Left forelimb (tissue), 1 donor: ENCODE results near the gene TIMM21.

Source experiments
- DNase-seq: peaks from one replicate; pipeline ENCODE4 v3.0.0-alpha.2; 2018; ENCODE audit warnings: low spot score

TIMM21 gene

GRCh38 chr18:74147779-74148542, at the start of gene TIMM21, which contains the start of gene FBXO15:
Gene TIMM21, plus strand, starts transcription at chr18:74148523. Its CDS starts 286 bp downstream, at chr18:74148809.
Gene FBXO15, minus strand, starts transcription at chr18:74147834. Its CDS starts 49 bp downstream, at chr18:74147785.
- DNase-seq = peak; percentile 97

GRCh38 chr18:74108460-74108859, 39.9 kb upstream of the TIMM21 start:
- no peak for DNase-seq

- no peak for DNase-seq
Observed at GRCh38 chr18:74110149-74110548, 38.2 kb upstream of the TIMM21 start.

- no peak for DNase-seq
Observed at GRCh38 chr18:74110976-74111375, 37.3 kb upstream of the TIMM21 start.

- no peak for DNase-seq
Observed at GRCh38 chr18:74113711-74114110, 34.6 kb upstream of the TIMM21 start.

GRCh38 chr18:74114116-74114515, 34.2 kb upstream of the TIMM21 start:
- DNase-seq = no peak

GRCh38 chr18:74115046-74115445, 33.3 kb upstream of the TIMM21 start:
- no peak for DNase-seq

GRCh38 chr18:74116633-74117554, 31.4 kb upstream of the TIMM21 start:
- DNase-seq = no peak

- no peak for DNase-seq
Observed at GRCh38 chr18:74123200-74123599, 25.1 kb upstream of the TIMM21 start.

GRCh38 chr18:74124642-74125041, 23.7 kb upstream of the TIMM21 start:
- DNase-seq = no peak

GRCh38 chr18:74126684-74127655, 21.4 kb upstream of the TIMM21 start:
- no peak for DNase-seq

GRCh38 chr18:74128159-74128558, 20.2 kb upstream of the TIMM21 start:
- no peak for DNase-seq

GRCh38 chr18:74131124-74131523, 17.2 kb upstream of the TIMM21 start:
- no peak for DNase-seq

- DNase-seq = no peak
Observed at GRCh38 chr18:74132201-74132600, 16.1 kb upstream of the TIMM21 start.

- DNase-seq = no peak
Observed at GRCh38 chr18:74137920-74138538, 10.3 kb upstream of the TIMM21 start.

GRCh38 chr18:74139411-74139810, 8.9 kb upstream of the TIMM21 start:
- DNase-seq = no peak

- no peak for DNase-seq
Observed at GRCh38 chr18:74139888-74140287, 8.4 kb upstream of the TIMM21 start.

GRCh38 chr18:74140582-74140981, 7.7 kb upstream of the TIMM21 start:
- no peak for DNase-seq

GRCh38 chr18:74141667-74142066, 6.7 kb upstream of the TIMM21 start:
- no peak for DNase-seq

GRCh38 chr18:74142252-74142651, 6.1 kb upstream of the TIMM21 start:
- no peak for DNase-seq

GRCh38 chr18:74146756-74147155, 1.6 kb upstream of the TIMM21 start:
- DNase-seq = no peak

- DNase-seq = no peak
Observed at GRCh38 chr18:74147491-74147778, 888 bp upstream of the TIMM21 start.
